HG03196 (cell line): ENCODE measurements around the gene RHOBTB1.
"Not testable (repeated sequence)": the region's sequence is repeated elsewhere in the genome, so short reads cannot be mapped to it uniquely, and the experiment has no call there.

Source experiments
- ATAC-seq: cut with Tn5 transposase; IDR thresholded peaks from one replicate; pipeline ENCODE4 v1.9.1; 2021; ENCODE audit not compliant: unreplicated experiment

Gene RHOBTB1

GRCh38 chr10:60869652-60870415, 74.2 kb downstream of the RHOBTB1 start:
- ATAC-seq, result no peak

DNA sequence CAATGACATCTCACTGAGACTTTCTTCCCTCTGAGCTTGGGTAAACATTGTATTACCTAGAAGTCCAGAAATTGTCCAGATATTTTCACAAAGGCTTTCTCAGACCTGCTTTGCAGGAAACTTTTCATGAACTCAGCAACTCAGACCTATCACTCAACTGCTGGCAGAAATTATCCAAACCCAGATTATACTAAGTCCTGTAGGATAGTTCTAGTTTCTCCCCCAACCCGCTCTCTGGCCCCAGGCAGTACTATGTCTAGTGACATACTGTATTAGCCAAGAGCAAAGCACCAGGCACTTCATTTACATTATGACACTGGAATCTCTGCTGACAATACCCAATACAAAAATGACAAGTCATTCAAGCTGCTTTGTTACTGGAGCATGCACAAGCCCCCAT, 75.0 kb downstream of the RHOBTB1 start:
- no peak for ATAC-seq

DNA sequence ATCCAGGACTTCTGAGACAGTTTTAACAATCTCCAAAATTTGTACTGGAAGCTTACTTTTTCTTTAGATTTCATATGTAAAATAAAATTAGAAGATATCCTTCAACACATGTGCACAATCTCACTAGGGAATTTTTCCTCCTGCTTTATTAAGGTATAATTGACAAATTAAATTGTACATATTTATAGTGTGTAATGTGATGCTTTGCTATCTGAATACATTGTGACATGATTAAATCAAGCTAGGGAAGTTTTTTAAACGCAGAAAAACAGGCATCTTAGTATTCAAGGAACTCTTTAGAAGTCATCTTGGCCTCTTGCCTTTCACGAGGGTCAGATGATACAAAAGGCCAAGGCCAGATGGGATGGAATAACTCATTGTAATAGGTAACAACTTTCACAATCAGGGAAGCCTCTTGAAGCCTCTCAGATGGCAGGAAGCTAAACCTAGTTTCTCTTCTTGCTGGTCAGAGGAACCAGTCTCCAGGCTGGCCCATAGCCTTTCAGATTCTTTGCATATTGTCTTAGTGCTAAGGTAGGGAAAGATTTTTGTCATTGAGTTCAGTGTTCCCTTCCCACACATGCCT, 78.7 kb downstream of the RHOBTB1 start:
- no peak for ATAC-seq

- ATAC-seq, result no peak
These were observed 80.2 kb downstream of the RHOBTB1 start for GRCh38 chr10:60863796-60864195.

- ATAC-seq, result no peak
These were observed 81.5 kb downstream of the RHOBTB1 start for GRCh38 chr10:60862517-60862916.

- no peak for ATAC-seq
These were observed 87.6 kb downstream of the RHOBTB1 start for GRCh38 chr10:60856405-60856804.

DNA sequence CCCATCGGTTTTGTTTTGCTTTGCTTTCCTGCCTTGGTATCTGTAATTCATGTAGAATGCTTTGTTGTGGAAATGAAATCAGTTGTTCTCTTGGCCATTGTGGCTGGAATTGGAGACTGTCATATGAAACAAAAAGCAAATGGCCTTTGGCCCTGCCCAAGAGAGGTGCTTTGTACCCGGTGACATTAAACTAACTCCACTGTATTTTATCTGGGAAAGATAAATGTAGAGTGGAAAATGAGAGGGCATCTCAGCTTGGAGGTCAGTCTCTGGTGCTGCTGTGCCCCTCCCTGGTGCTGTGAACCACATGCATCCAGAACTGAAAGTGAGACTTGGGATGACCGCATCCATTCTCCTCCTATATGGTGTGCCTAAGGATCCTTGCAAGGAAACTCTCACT, 90.3 kb downstream of the RHOBTB1 start:
- no peak for ATAC-seq

DNA sequence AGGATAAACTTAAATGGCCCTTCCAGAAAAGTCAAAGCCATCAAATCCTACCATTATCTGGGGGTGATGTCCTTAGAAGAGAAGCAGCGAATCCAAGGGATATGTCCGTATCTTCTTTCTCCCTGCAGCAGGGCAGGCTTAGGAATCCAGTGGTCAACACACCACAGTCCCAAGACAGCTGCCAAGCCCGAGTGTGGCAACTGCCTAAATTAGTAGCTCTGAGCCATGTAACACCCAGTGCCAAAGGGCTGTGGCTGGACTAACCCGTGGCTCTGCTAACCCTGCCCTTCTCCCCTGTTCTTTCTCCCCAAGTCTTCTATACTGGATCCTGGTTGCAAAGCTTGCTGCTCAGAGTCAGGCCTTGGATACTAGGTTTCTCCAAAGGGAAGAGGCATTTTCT, 90.9 kb downstream of the RHOBTB1 start:
- no peak for ATAC-seq

GRCh38 chr10:60849740-60850139, 94.2 kb downstream of the RHOBTB1 start:
- ATAC-seq, result no peak

DNA sequence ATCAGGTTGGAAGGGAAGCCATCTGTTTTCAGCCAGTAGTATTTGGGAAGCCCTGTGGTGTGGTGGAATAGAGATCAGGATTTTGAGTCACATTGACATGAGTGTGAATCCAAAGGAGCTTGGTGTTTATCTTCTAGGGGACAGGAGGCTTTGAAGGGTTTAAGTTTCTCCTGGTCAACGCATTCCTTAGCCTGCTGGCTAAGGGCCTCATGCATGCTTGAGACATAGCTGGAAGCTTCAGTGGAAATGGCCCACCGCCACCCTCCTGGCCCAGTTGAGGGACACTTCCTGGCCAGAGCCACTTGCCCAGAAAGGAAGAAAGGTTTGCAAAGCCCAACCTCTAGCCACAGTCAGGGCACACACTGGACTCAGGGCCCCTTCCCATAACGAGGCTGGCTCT, 94.8 kb downstream of the RHOBTB1 start:
- ATAC-seq, result no peak

GRCh38 chr10:60848680-60849079, 95.3 kb downstream of the RHOBTB1 start:
- no peak for ATAC-seq

DNA sequence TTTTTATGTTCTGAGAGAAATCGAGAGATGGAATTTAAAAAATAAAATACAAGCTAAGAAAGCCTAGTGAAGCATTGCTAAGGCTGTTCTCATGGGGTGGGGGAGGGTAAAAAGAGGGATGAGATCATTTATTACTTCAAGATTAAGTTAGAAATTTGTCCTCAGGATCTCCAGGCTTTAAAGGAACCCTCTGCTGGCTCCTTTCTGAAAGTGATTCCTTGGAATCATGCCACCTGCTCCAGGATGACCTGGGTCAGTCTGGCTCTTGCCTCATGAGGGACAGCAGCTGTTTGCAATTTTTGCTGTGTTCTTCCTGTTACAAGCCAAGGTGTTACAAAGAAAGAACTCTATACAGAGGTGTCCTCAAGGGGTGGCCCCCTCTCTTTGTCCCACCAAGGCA, 95.9 kb downstream of the RHOBTB1 start:
- no peak for ATAC-seq

DNA sequence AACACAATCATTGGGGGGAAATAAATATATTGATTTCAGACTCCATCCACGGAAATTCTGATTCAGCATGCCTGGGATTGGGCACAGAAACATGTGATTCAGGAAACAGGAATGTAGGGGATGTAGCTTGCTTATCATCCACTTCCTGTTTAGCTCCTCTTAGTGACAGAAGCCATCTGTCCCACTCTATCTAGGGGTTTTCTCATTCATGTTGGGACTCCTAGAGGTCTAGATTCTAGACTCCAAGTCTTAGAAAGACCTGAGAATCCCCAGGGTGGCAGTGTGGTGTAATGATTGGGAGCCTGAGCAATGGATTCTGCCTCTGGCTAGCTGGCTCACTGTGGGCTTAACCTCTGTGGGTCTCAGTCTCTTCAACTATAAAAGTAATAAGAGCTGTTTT, 97.8 kb downstream of the RHOBTB1 start:
- ATAC-seq, result no peak

- ATAC-seq, result no peak
These were observed 98.9 kb downstream of the RHOBTB1 start for GRCh38 chr10:60845038-60845437.

DNA sequence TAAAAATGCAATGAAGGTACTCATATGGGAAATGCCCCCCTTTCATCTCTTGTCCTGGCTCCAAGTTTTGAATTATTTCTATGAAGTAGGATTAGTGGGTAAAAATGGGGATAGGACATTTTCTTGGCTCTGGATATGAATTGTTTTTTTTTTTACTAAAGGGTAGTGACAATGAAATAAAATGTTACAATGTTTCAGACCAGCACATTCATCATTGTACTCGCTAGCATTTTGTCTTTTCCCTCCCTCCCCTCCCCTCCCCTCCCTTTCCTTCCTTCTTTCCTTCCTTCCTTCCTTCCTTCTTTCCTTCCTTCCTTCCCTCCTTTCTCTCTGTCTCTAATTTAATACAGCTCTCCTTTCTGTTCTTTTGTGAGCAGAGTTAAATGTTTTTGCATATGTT, 101.3 kb downstream of the RHOBTB1 start:
- ATAC-seq, result no peak

DNA sequence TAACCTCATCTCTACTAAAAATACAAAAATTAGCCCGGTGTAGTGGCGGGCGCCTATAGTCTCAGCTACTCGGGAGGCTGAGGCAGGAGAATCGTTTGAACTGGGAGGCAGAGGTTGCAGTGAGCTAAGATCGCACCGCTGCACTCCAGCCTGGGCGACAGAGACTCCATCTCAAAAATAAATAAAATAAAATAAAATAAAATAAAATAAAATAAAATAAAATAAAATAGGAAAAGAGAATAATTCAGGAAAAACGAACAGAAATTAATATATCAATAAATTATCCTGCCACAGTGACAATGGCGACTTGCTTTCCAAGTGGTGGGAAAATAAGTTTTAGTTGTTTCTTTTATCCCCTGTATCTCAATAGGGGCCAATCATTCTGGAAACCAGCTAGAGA, 102.8 kb downstream of the RHOBTB1 start:
- not testable (repeated sequence) for ATAC-seq

DNA sequence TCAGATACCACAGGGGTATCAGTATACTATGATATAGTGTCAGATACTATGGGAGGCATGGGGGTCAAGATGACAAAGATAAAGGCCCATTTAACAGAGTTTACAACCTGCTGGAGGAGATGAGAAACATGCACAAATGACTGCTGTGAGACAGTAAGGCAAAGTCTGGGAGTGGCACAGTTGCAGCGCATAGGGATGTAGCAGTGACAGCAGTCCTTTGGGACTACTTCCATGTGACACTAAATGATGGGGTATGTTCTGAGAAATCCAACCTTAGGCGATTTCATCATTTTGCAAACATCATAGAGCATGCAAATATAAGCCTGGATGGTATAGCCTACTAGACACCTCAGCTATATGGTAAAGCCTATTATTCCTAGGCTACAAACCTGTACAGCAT, 108.9 kb downstream of the RHOBTB1 start:
- ATAC-seq, result no peak

DNA sequence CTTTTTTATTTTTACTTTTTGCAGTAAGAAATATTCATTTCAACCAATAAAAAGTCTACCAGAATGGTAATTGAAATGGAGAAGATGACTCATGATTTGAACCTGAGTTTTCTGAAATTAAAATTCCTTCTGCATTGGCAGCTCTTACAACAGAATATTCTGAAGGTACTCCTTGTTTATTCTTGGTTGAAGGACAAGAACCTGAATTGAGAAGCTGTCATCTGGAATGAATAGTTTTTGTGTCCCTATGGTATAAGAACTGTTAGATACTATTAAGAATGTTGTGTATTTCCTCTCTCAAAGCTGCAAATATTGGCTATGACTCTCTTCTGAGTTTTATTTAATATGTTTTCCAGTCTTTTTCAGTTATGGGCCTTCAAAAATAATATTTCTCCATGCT, 109.6 kb downstream of the RHOBTB1 start:
- ATAC-seq, result no peak

GRCh38 chr10:60832136-60832535, 111.8 kb downstream of the RHOBTB1 start:
- ATAC-seq, result not testable (repeated sequence)

DNA sequence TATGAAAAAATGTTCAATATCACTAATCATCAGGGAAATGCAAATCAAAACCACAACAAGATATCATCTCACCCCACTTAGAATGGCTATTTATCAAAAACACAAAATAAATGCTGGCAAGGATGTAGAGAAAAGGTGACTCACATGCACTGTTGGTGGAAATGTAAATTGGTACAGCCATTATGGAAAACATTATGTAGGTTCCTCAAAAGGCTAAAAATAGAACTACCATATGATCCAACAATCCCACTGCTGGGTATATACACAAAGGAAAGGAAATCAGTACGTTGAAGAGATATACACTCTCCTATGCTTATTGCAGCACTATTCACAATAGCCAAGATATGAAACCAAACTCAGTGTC, 115.5 kb downstream of the RHOBTB1 start:
- ATAC-seq, result no peak

- ATAC-seq, result no peak
These were observed 116.0 kb downstream of the RHOBTB1 start for GRCh38 chr10:60827791-60828488.

DNA sequence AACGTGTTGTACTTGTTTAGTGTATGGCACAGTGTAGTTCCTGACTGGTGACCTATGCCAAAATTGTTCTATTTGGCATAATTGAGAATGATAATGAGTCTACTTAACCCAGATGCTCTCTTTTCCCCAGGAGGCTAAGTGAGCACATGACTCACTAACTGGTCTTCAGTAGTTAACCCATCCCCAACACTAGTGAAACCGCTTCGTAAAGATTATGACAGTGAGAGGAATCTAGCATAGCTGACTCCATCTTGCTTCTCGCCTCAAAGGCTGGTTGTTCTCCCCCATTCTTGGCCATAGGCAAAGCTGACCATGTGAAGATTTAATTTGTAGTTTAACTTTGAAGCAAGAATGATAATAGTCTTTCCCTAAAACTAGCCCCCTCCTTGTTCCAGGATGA, 118.5 kb downstream of the RHOBTB1 start:
- no peak for ATAC-seq
